Loucy (cell line): ENCODE measurements around the gene SLC22A3.
"Not testable (repeated sequence)": the region's sequence is repeated elsewhere in the genome, so short reads cannot be mapped to it uniquely, and the experiment has no call there.

Source experiments
- H2AFZ ChIP-seq: fragments of 200-600 bp; sonication (generic); 2 replicates; pipeline ENCODE4 v1.6.0; 2016; ENCODE audit warnings: antibody characterized with exemption, mild to moderate bottlenecking, low read length, moderate library complexity
- H3F3A ChIP-seq: fragments of 200-600 bp; 2 replicates; pipeline ENCODE4 v1.6.0; 2016; ENCODE audit warnings: antibody characterized with exemption, low read depth, mild to moderate bottlenecking
- H3K27me3 ChIP-seq: fragments of 200-600 bp; sonication (generic); 2 replicates; pipeline ENCODE4 v1.6.1; 2014; ENCODE audit warnings: low read length, mild to moderate bottlenecking; ENCODE audit not compliant: insufficient read depth, poor library complexity, severe bottlenecking
- H3K36me3 ChIP-seq: fragments of 200-600 bp; sonication (generic); 2 replicates; pipeline ENCODE4 v1.6.1; 2016; ENCODE audit warnings: low read length; ENCODE audit not compliant: insufficient read depth
- H3K4me1 ChIP-seq: fragments of 200-600 bp; sonication (generic); 2 replicates; pipeline ENCODE4 v1.5.1; 2014; ENCODE audit warnings: low read length, mild to moderate bottlenecking; ENCODE audit not compliant: insufficient read depth, poor library complexity, severe bottlenecking
- H3K4me2 ChIP-seq: fragments of 200-600 bp; sonication (generic); 2 replicates; pipeline ENCODE4 v1.6.0; 2014; ENCODE audit warnings: antibody characterized with exemption, low read length, low read depth, mild to moderate bottlenecking; ENCODE audit not compliant: poor library complexity, severe bottlenecking
- H3K4me3 ChIP-seq: fragments of 200-600 bp; sonication (generic); 2 replicates; pipeline ENCODE4 v1.5.1; 2014; ENCODE audit warnings: low read length, mild to moderate bottlenecking, mixed read lengths; ENCODE audit not compliant: poor library complexity, severe bottlenecking
- H3K79me2 ChIP-seq: fragments of 200-600 bp; sonication (generic); 2 replicates; pipeline ENCODE4 v1.6.1; 2014; ENCODE audit warnings: low read length; ENCODE audit not compliant: insufficient read depth
- H3K9ac ChIP-seq: fragments of 200-600 bp; sonication (generic); 2 replicates; pipeline ENCODE4 v1.6.0; 2014; ENCODE audit warnings: mild to moderate bottlenecking, low read depth, low read length, moderate library complexity; ENCODE audit not compliant: poor library complexity, severe bottlenecking
- H3K9me2 ChIP-seq: fragments of 200-600 bp; sonication (generic); replicated peaks from 2 replicates; pipeline ENCODE4 v1.6.1; 2016; ENCODE audit warnings: low read depth, low read length, mixed read lengths
- H3K9me3 ChIP-seq: fragments of 200-600 bp; sonication (generic); 2 replicates; pipeline ENCODE4 v1.6.1; 2014; ENCODE audit warnings: mild to moderate bottlenecking, antibody characterized with exemption, low read length, low read depth; ENCODE audit not compliant: insufficient read depth
- H4K20me1 ChIP-seq: fragments of 200-600 bp; sonication (generic); 2 replicates; pipeline ENCODE4 v1.6.0; 2014; ENCODE audit warnings: antibody characterized with exemption, low read length, mild to moderate bottlenecking; ENCODE audit not compliant: insufficient read depth, poor library complexity, severe bottlenecking
- EZH2phosphoT487 ChIP-seq: fragments of 200-600 bp; IDR thresholded peaks from 2 replicates; pipeline ENCODE4 v1.6.1; 2018; ENCODE audit warnings: antibody characterized with exemption, mild to moderate bottlenecking, moderate library complexity, borderline replicate concordance
- TF ChIP-seq, protein P1 (sequence below): fragments of 200-600 bp; sonication (generic); conservative IDR thresholded peaks from 2 replicates; pipeline ENCODE4 v1.5.1; 2014; ENCODE audit warnings: mild to moderate bottlenecking, antibody characterized with exemption, low read length

The SLC22A3 gene

DNA sequence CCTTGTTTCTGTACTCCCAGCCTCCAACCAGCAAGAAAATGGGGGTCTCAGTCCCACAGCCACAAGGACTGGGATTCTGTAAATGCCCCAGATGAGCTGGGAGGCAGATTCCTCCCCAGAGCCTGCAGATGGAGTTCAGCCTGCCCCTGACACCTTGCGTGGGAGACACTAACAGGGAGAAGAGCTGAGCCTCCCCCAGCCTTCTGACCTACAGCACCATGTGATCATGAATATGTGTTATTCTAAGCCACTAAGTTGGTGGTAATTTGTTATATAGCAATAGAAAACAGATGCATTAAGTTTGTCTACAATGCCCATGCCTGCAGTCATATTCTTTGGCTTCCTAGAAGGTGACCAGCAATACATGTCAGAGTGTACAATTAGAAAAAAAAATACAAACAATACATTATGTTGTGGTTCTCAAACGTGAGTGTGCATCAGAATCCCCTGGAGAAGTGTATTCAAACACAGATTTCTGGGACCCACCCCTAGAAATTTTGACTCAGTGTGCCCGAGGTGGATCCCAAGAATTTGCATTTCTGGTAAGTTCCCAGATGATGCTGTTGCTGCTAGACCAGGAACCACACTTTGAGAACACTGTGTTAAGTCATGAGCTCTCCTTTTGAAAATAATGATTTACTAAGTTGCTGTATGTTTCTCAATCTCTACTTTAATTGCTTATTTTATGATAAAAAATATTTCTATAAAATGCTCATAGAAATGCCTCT lies 39.9 kb downstream of the SLC22A3 start:
- Histone ChIP-seq H3K79me2 (no peaks in the 10 kb centered on the region), H4K20me1 (no peaks in the 10 kb centered on the region), H3K4me2 (no peak overlapping the region), H2AFZ (no peak overlapping the region), H3K27me3 (no peaks in the 10 kb centered on the region), H3F3A (no peaks in the 10 kb centered on the region), H3K9me3 (no peaks in the 10 kb centered on the region; the same call in 1 of the 2 replicates), H3K4me1 (no peaks in the 10 kb centered on the region), H3K9me2 (no peaks in the 10 kb centered on the region), H3K4me3 (no peak overlapping the region), H3K36me3 (no peaks in the 10 kb centered on the region), H3K9ac (no peak overlapping the region)
- TF ChIP-seq, protein P1, sequence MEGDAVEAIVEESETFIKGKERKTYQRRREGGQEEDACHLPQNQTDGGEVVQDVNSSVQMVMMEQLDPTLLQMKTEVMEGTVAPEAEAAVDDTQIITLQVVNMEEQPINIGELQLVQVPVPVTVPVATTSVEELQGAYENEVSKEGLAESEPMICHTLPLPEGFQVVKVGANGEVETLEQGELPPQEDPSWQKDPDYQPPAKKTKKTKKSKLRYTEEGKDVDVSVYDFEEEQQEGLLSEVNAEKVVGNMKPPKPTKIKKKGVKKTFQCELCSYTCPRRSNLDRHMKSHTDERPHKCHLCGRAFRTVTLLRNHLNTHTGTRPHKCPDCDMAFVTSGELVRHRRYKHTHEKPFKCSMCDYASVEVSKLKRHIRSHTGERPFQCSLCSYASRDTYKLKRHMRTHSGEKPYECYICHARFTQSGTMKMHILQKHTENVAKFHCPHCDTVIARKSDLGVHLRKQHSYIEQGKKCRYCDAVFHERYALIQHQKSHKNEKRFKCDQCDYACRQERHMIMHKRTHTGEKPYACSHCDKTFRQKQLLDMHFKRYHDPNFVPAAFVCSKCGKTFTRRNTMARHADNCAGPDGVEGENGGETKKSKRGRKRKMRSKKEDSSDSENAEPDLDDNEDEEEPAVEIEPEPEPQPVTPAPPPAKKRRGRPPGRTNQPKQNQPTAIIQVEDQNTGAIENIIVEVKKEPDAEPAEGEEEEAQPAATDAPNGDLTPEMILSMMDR: no peak
- TF ChIP-seq EZH2phosphoT487: no peak

DNA sequence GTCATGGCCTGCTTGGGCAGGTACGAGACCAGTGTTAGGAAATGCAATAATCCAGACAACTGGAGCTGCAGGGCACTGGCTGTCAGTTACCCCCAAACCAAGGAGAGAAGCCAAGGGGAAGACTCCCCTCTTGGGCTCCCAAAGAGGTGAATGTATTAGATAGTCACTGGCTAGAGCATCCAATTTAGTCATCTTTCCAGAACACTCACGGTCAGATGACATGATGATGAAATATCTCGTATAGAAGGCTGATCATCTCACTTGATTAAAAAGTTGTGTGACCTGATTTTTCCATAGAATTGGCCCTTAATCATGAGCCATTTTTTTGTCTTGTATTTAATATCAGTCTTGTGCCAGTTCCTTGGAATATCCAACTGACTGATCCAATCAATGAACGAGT lies 40.7 kb downstream of the SLC22A3 start:
- Histone ChIP-seq H3K27me3 (no peaks in the 10 kb centered on the region), H3K9me3 (no peaks in the 10 kb centered on the region; the same call in 1 of the 2 replicates), H3K4me1 (no peaks in the 10 kb centered on the region), H4K20me1 (no peaks in the 10 kb centered on the region), H3K4me2 (no peak overlapping the region), H3K79me2 (no peaks in the 10 kb centered on the region), H2AFZ (no peak overlapping the region), H3K36me3 (no peaks in the 10 kb centered on the region), H3K9ac (no peak overlapping the region), H3F3A (no peaks in the 10 kb centered on the region), H3K4me3 (no peak overlapping the region), H3K9me2 (no peaks in the 10 kb centered on the region)
- no peak for TF ChIP-seq EZH2phosphoT487
- TF ChIP-seq, protein P1: no peak

DNA sequence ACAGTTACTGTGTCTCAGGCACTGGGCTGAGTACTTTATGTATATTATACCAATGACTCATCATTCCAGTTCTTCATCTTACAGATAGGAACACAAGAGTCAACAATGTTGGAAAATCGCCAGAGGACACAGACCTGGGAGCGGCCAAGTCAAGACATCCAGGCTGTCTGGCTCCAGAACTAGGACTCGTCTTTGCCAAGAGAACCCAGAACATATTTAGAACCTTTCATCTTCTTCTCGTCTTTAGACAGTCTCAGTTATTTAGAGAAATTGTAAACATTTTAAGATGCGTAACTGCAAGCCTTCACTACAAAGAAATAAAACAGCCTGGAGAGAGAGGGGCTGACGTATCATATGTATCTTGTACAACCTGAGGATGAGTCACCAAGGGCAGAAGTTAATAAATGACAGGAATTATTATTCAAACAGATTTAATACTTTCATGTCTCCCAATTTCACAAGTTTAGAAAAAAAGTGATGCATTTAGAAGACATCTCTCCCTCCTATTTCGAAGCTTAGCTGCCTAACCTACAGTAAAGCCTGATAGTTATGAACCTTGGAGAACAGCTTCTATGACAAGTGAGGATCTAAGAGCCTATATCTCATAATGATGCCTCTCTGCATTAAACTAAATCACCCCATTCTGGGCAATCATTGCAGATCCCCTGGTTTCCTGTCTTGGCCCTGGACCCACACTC lies 43.4 kb downstream of the SLC22A3 start:
- Histone ChIP-seq H3K9ac (no peak overlapping the region), H3K4me1 (no peaks in the 10 kb centered on the region), H2AFZ (no peak overlapping the region), H3F3A (no peaks in the 10 kb centered on the region), H3K27me3 (no peaks in the 10 kb centered on the region), H3K9me3 (no peaks in the 10 kb centered on the region), H4K20me1 (no peaks in the 10 kb centered on the region), H3K9me2 (no peaks in the 10 kb centered on the region), H3K79me2 (no peaks in the 10 kb centered on the region), H3K36me3 (no peaks in the 10 kb centered on the region), H3K4me2 (no peak overlapping the region), H3K4me3 (no peak overlapping the region)
- TF ChIP-seq, protein P1: no peak
- TF ChIP-seq EZH2phosphoT487: no peak

GRCh38 chr6:160393442-160393841 lies 45.3 kb downstream of the SLC22A3 start:
- H3K4me1 ChIP-seq, H3K79me2 ChIP-seq, H3K9me2 ChIP-seq, H3K9me3 ChIP-seq, H3K4me3 ChIP-seq, H2AFZ ChIP-seq, H3F3A ChIP-seq, H3K9ac ChIP-seq, H3K27me3 ChIP-seq, H4K20me1 ChIP-seq, H3K36me3 ChIP-seq, H3K4me2 ChIP-seq: not testable (repeated sequence)
